Measurements from ENCODE around the gene MRPS2.
A peak's percentile ranks its signal among the peaks of the same experiment; 100 is the strongest.

Gene MRPS2

GRCh38 chr9:135480940-135481310, 19.6 kb upstream of the MRPS2 start:
- no peak for DNase-seq

- no peak for DNase-seq
These were observed 18.3 kb upstream of the MRPS2 start for GRCh38 chr9:135482015-135482754.

- DNase-seq = no peak
These were observed 15.8 kb upstream of the MRPS2 start for GRCh38 chr9:135484460-135485277.

GRCh38 chr9:135485385-135485784, 15.1 kb upstream of the MRPS2 start:
- no peak for DNase-seq

- DNase-seq = no peak
These were observed 14.7 kb upstream of the MRPS2 start for GRCh38 chr9:135485832-135486231.

GRCh38 chr9:135486267-135487065, 14.0 kb upstream of the MRPS2 start:
- no peak for DNase-seq

- DNase-seq = no peak
These were observed 13.0 kb upstream of the MRPS2 start for GRCh38 chr9:135487281-135488012.

GRCh38 chr9:135488013-135488330, 12.5 kb upstream of the MRPS2 start:
- no peak for DNase-seq

GRCh38 chr9:135488527-135488926, 12.0 kb upstream of the MRPS2 start:
- no peak for DNase-seq

- DNase-seq = no peak
These were observed 11.1 kb upstream of the MRPS2 start for GRCh38 chr9:135489188-135489906.

- no peak for DNase-seq
These were observed 10.2 kb upstream of the MRPS2 start for GRCh38 chr9:135490166-135490870.

GRCh38 chr9:135490980-135491464, 9.5 kb upstream of the MRPS2 start:
- DNase-seq = no peak

- DNase-seq = no peak
These were observed 8.7 kb upstream of the MRPS2 start for GRCh38 chr9:135491764-135492163.

GRCh38 chr9:135492886-135493669, 7.4 kb upstream of the MRPS2 start:
- no peak for DNase-seq

- DNase-seq = no peak
These were observed 5.5 kb upstream of the MRPS2 start for GRCh38 chr9:135494791-135495559.

- DNase-seq = no peak
These were observed 1.9 kb upstream of the MRPS2 start for GRCh38 chr9:135498381-135499126.

GRCh38 chr9:135499326-135500070, 984 bp upstream of the MRPS2 start:
- DNase-seq = peak; percentile 96

GRCh38 chr9:135500071-135500524, 384 bp upstream of the MRPS2 start:
- no peak for DNase-seq

Data from islet precursor cell (in vitro differentiated cells).